ENCODE results near the gene PRR5.
"Not testable (repeated sequence)": the region's sequence is repeated elsewhere in the genome, so short reads cannot be mapped to it uniquely, and the experiment has no call there.

PRR5 gene

GRCh38 chr22:44701824-44702478 lies at the start of gene PRR5:
Gene PRR5, plus strand, starts transcription at chr22:44702204. Its CDS starts 271 bp downstream, at chr22:44702475.
- DNase-seq (ENCODE audit: low read depth, low spot score), result no peak

GRCh38 chr22:44652866-44653265 lies 49.1 kb upstream of the PRR5 start:
- DNase-seq (ENCODE audit: low read depth, low spot score), result not testable (repeated sequence)

GRCh38 chr22:44658311-44658953 lies 43.6 kb upstream of the PRR5 start:
- DNase-seq (ENCODE audit: low read depth, low spot score), result peak; percentile 32

- DNase-seq (ENCODE audit: low read depth, low spot score), result no peak
These were observed 42.9 kb upstream of the PRR5 start for GRCh38 chr22:44659140-44659539.

- no peak for DNase-seq (ENCODE audit: low read depth, low spot score)
These were observed 41.8 kb upstream of the PRR5 start for GRCh38 chr22:44660051-44660830.

- DNase-seq (ENCODE audit: low read depth, low spot score), result no peak
These were observed 40.9 kb upstream of the PRR5 start for GRCh38 chr22:44661070-44661469.

GRCh38 chr22:44661659-44662569 lies 40.1 kb upstream of the PRR5 start:
- DNase-seq (ENCODE audit: low read depth, low spot score), result no peak

GRCh38 chr22:44663256-44663999 lies 38.6 kb upstream of the PRR5 start:
- DNase-seq (ENCODE audit: low read depth, low spot score), result no peak

- no peak for DNase-seq (ENCODE audit: low read depth, low spot score)
These were observed 37.9 kb upstream of the PRR5 start for GRCh38 chr22:44664149-44664548.

- DNase-seq (ENCODE audit: low read depth, low spot score), result no peak
These were observed 36.9 kb upstream of the PRR5 start for GRCh38 chr22:44665115-44665514.

- no peak for DNase-seq (ENCODE audit: low read depth, low spot score)
These were observed 35.8 kb upstream of the PRR5 start for GRCh38 chr22:44666207-44666585.

GRCh38 chr22:44667276-44667675 lies 34.7 kb upstream of the PRR5 start:
- DNase-seq (ENCODE audit: low read depth, low spot score), result no peak

- DNase-seq (ENCODE audit: low read depth, low spot score), result no peak
These were observed 34.2 kb upstream of the PRR5 start for GRCh38 chr22:44667829-44668189.

GRCh38 chr22:44668190-44668885 lies 33.7 kb upstream of the PRR5 start:
- no peak for DNase-seq (ENCODE audit: low read depth, low spot score)

- DNase-seq (ENCODE audit: low read depth, low spot score), result no peak
These were observed 33.0 kb upstream of the PRR5 start for GRCh38 chr22:44668886-44669521.

GRCh38 chr22:44669561-44669976 lies 32.4 kb upstream of the PRR5 start:
- no peak for DNase-seq (ENCODE audit: low read depth, low spot score)

- DNase-seq (ENCODE audit: low read depth, low spot score), result no peak
These were observed 31.6 kb upstream of the PRR5 start for GRCh38 chr22:44670220-44670988.

GRCh38 chr22:44671742-44672141 lies 30.3 kb upstream of the PRR5 start:
- no peak for DNase-seq (ENCODE audit: low read depth, low spot score)

- no peak for DNase-seq (ENCODE audit: low read depth, low spot score)
These were observed 29.4 kb upstream of the PRR5 start for GRCh38 chr22:44672632-44673031.

All from brain pericyte (primary cell).